ENCODE results near the gene CACNG1.

GRCh38 chr17:66995944-66996343, 48.4 kb upstream of the CACNG1 start:
- TF ChIP-seq CTCF (conservative IDR thresholded peaks at IDR 0.05; ENCODE audit: low read length) (no peak), EZH2phosphoT487 (IDR thresholded peaks at IDR 0.05; ENCODE audit: borderline replicate concordance, low read depth, low read length) (no peak)

Measured in OCI-LY7 (cell line).